Progenitor cell of endocrine pancreas (in vitro differentiated cells): ENCODE measurements around the gene PAX3. TPM values are rescaled to one million over a fixed set of nuclear protein-coding genes. Genes with fewer than 3 reads are reported as not detected.
"Not testable (repeated sequence)": the region's sequence is repeated elsewhere in the genome, so short reads cannot be mapped to it uniquely, and the experiment has no call there.

Experiments used
- DNase-seq: peaks from one replicate; pipeline ENCODE4 v3.0.0; 2021; ENCODE audit warnings: low spot score; ENCODE audit not compliant: unreplicated experiment
- H3K27ac Mint-ChIP-seq: 2 replicates; pipeline ENCODE4 v1.8.0; 2021; ENCODE audit warnings: mild to moderate bottlenecking, moderate library complexity, mixed read lengths
- H3K27me3 Mint-ChIP-seq: 2 replicates; pipeline ENCODE4 v1.8.0; 2021; ENCODE audit warnings: mixed read lengths
- H3K36me3 Mint-ChIP-seq: 2 replicates; pipeline ENCODE4 v1.8.0; 2022; ENCODE audit warnings: mixed read lengths; ENCODE audit not compliant: insufficient read depth
- H3K4me1 Mint-ChIP-seq: 2 replicates; pipeline ENCODE4 v1.8.0; 2021; ENCODE audit warnings: low read depth, mixed read lengths
- H3K4me3 Mint-ChIP-seq: 2 replicates; pipeline ENCODE4 v1.8.0; 2021; ENCODE audit warnings: low read depth, mild to moderate bottlenecking, moderate library complexity, mixed read lengths
- H3K9me3 Mint-ChIP-seq: 2 replicates; pipeline ENCODE4 v1.8.0; 2021; ENCODE audit warnings: low read depth, mixed read lengths
- CTCF ChIP-seq: fragments of 200-600 bp; sonication (generic); IDR thresholded peaks from one replicate; pipeline ENCODE4 v1.5.0; 2021; ENCODE audit warnings: antibody characterized with exemption, mild to moderate bottlenecking; ENCODE audit not compliant: unreplicated experiment
- total RNA-seq: library from RNA; stranded (reverse); gene quantifications from 2 replicates; pipeline ENCODE4 v1.2.1, GENCODE V29; 2021

Gene PAX3
- total RNA-seq, 1 donor from 2014 or later = not detected

- Mint-ChIP-seq H3K27me3 (peaks cover 21% of the 10 kb centered on the region), H3K36me3 (no peaks in the 10 kb centered on the region), H3K27ac (no peak overlapping the region), H3K9me3 (no peaks in the 10 kb centered on the region), H3K4me3 (no peak overlapping the region), H3K4me1 (peaks cover 5% of the 10 kb centered on the region)
- no peak for TF ChIP-seq CTCF
- no peak for DNase-seq
These were observed 139.6 kb downstream of the PAX3 start for GRCh38 chr2:222159221-222159620.

- H3K27ac Mint-ChIP-seq = peak overlapping the region; percentile 93
These were observed 143.7 kb downstream of the PAX3 start for GRCh38 chr2:222155003-222155664.

More at GRCh38 chr2:222155003-222155664, 143.7 kb downstream of the PAX3 start:
- H3K9me3 Mint-ChIP-seq, H3K27me3 Mint-ChIP-seq, H3K36me3 Mint-ChIP-seq, DNase-seq, H3K4me1 Mint-ChIP-seq: not testable (repeated sequence)
- peak overlapping the region; percentile 78 for H3K4me3 Mint-ChIP-seq

Other genes starting within 250 kb of the PAX3 start
- gene SGPP2, start 125.5 kb upstream of the PAX3 start, total RNA-seq = 14.2 and 19.8 TPM in 2 replicates